ENCODE results near the gene DNMT3B.

DNMT3B gene

GRCh38 chr20:32779500-32780211 lies 17.5 kb downstream of the DNMT3B start:
- WGBS (ENCODE audit: insufficient coverage, insufficient read length), result no CpG with 5 or more reads among the region's 10 CpGs
- Histone ChIP-seq H3K27me3 (ENCODE audit: control insufficient read depth, insufficient read depth, low read length) (no peaks in the 10 kb centered on the region), H3K9me3 (ENCODE audit: control insufficient read depth, insufficient read depth, low read length) (no peaks in the 10 kb centered on the region), H3K27ac (ENCODE audit: low read length) (no peak overlapping the region), H3K36me3 (ENCODE audit: control insufficient read depth, insufficient read depth, low read length) (peaks cover 57% of the 10 kb centered on the region), H3K4me1 (ENCODE audit: control insufficient read depth, insufficient read depth, low read length) (peaks cover 10% of the 10 kb centered on the region), H3K4me3 (ENCODE audit: low read length) (no peak overlapping the region)
- DNase-seq (ENCODE audit: low read depth, low spot score), result no peak

- Histone ChIP-seq H3K27ac (ENCODE audit: low read length) (no peak overlapping the region), H3K27me3 (ENCODE audit: control insufficient read depth, insufficient read depth, low read length) (no peaks in the 10 kb centered on the region), H3K4me3 (ENCODE audit: low read length) (no peak overlapping the region), H3K36me3 (ENCODE audit: control insufficient read depth, insufficient read depth, low read length) (peaks cover 61% of the 10 kb centered on the region), H3K9me3 (ENCODE audit: control insufficient read depth, insufficient read depth, low read length) (no peaks in the 10 kb centered on the region), H3K4me1 (ENCODE audit: control insufficient read depth, insufficient read depth, low read length) (peaks cover 10% of the 10 kb centered on the region)
- no CpG with 5 or more reads among the region's 16 CpGs for WGBS (ENCODE audit: insufficient coverage, insufficient read length)
- DNase-seq (ENCODE audit: low read depth, low spot score), result no peak
Observed at GRCh38 chr20:32780278-32780677, 18.1 kb downstream of the DNMT3B start.

- Histone ChIP-seq H3K27ac (ENCODE audit: low read length) (no peak overlapping the region), H3K9me3 (ENCODE audit: control insufficient read depth, insufficient read depth, low read length) (no peaks in the 10 kb centered on the region), H3K4me1 (ENCODE audit: control insufficient read depth, insufficient read depth, low read length) (peaks cover 10% of the 10 kb centered on the region), H3K4me3 (ENCODE audit: low read length) (no peak overlapping the region), H3K36me3 (ENCODE audit: control insufficient read depth, insufficient read depth, low read length) (peaks cover 59% of the 10 kb centered on the region), H3K27me3 (ENCODE audit: control insufficient read depth, insufficient read depth, low read length) (no peaks in the 10 kb centered on the region)
- no peak for DNase-seq (ENCODE audit: low read depth, low spot score)
- WGBS (ENCODE audit: insufficient coverage, insufficient read length), result no CpG with 5 or more reads among the region's 18 CpGs
Observed at GRCh38 chr20:32780749-32781655, 18.8 kb downstream of the DNMT3B start.

GRCh38 chr20:32784369-32785080 lies 22.3 kb downstream of the DNMT3B start:
- H3K4me3 ChIP-seq (ENCODE audit: low read length), result no peak overlapping the region
- DNase-seq (ENCODE audit: low read depth, low spot score), result no peak
- no CpG with 5 or more reads among the region's 13 CpGs for WGBS (ENCODE audit: insufficient coverage, insufficient read length)
- peaks cover 5% of the 10 kb centered on the region; the same call in 1 of the 2 replicates for H3K4me1 ChIP-seq (ENCODE audit: control insufficient read depth, insufficient read depth, low read length)
- H3K27me3 ChIP-seq (ENCODE audit: control insufficient read depth, insufficient read depth, low read length), result no peaks in the 10 kb centered on the region
- peaks cover 71% of the 10 kb centered on the region for H3K36me3 ChIP-seq (ENCODE audit: control insufficient read depth, insufficient read depth, low read length)
- no peak overlapping the region for H3K27ac ChIP-seq (ENCODE audit: low read length)
- H3K9me3 ChIP-seq (ENCODE audit: control insufficient read depth, insufficient read depth, low read length), result no peaks in the 10 kb centered on the region

GRCh38 chr20:32786059-32786760 lies 24.0 kb downstream of the DNMT3B start:
- no peaks in the 10 kb centered on the region for H3K4me1 ChIP-seq (ENCODE audit: control insufficient read depth, insufficient read depth, low read length)
- H3K27ac ChIP-seq (ENCODE audit: low read length), result no peak overlapping the region
- peaks cover 71% of the 10 kb centered on the region for H3K36me3 ChIP-seq (ENCODE audit: control insufficient read depth, insufficient read depth, low read length)
- WGBS (ENCODE audit: insufficient coverage, insufficient read length), result no CpG with 5 or more reads among the region's 16 CpGs
- no peaks in the 10 kb centered on the region for H3K9me3 ChIP-seq (ENCODE audit: control insufficient read depth, insufficient read depth, low read length)
- no peaks in the 10 kb centered on the region for H3K27me3 ChIP-seq (ENCODE audit: control insufficient read depth, insufficient read depth, low read length)
- DNase-seq (ENCODE audit: low read depth, low spot score), result no peak
- no peak overlapping the region for H3K4me3 ChIP-seq (ENCODE audit: low read length)

- H3K4me1 ChIP-seq (ENCODE audit: control insufficient read depth, insufficient read depth, low read length), result no peaks in the 10 kb centered on the region
- no peak for DNase-seq (ENCODE audit: low read depth, low spot score)
- H3K4me3 ChIP-seq (ENCODE audit: low read length), result no peak overlapping the region
- no peaks in the 10 kb centered on the region for H3K27me3 ChIP-seq (ENCODE audit: control insufficient read depth, insufficient read depth, low read length)
- H3K27ac ChIP-seq (ENCODE audit: low read length), result no peak overlapping the region
- WGBS (ENCODE audit: insufficient coverage, insufficient read length), result no CpG with 5 or more reads among the region's 16 CpGs
- peaks cover 71% of the 10 kb centered on the region for H3K36me3 ChIP-seq (ENCODE audit: control insufficient read depth, insufficient read depth, low read length)
- H3K9me3 ChIP-seq (ENCODE audit: control insufficient read depth, insufficient read depth, low read length), result no peaks in the 10 kb centered on the region
Observed at GRCh38 chr20:32787168-32787567, 25.0 kb downstream of the DNMT3B start.

- H3K27ac ChIP-seq (ENCODE audit: low read length), result no peak overlapping the region
- no peaks in the 10 kb centered on the region for H3K27me3 ChIP-seq (ENCODE audit: control insufficient read depth, insufficient read depth, low read length)
- no peaks in the 10 kb centered on the region for H3K9me3 ChIP-seq (ENCODE audit: control insufficient read depth, insufficient read depth, low read length)
- H3K4me3 ChIP-seq (ENCODE audit: low read length), result no peak overlapping the region
- no CpG with 5 or more reads among the region's 6 CpGs for WGBS (ENCODE audit: insufficient coverage, insufficient read length)
- no peaks in the 10 kb centered on the region for H3K4me1 ChIP-seq (ENCODE audit: control insufficient read depth, insufficient read depth, low read length)
- no peak for DNase-seq (ENCODE audit: low read depth, low spot score)
- H3K36me3 ChIP-seq (ENCODE audit: control insufficient read depth, insufficient read depth, low read length), result peaks cover 80% of the 10 kb centered on the region
Observed at GRCh38 chr20:32789896-32790750, 27.9 kb downstream of the DNMT3B start.

GRCh38 chr20:32790751-32791057 lies 28.5 kb downstream of the DNMT3B start:
- H3K36me3 ChIP-seq (ENCODE audit: control insufficient read depth, insufficient read depth, low read length), result peaks cover 82% of the 10 kb centered on the region

GRCh38 chr20:32792316-32792715 lies 30.1 kb downstream of the DNMT3B start:
- no CpG with 5 or more reads among the region's 3 CpGs for WGBS (ENCODE audit: insufficient coverage, insufficient read length)
- no peaks in the 10 kb centered on the region for H3K9me3 ChIP-seq (ENCODE audit: control insufficient read depth, insufficient read depth, low read length)
- no peaks in the 10 kb centered on the region; the same call in 1 of the 2 replicates for H3K4me1 ChIP-seq (ENCODE audit: control insufficient read depth, insufficient read depth, low read length)
- no peak overlapping the region for H3K27ac ChIP-seq (ENCODE audit: low read length)
- peaks cover 84% of the 10 kb centered on the region for H3K36me3 ChIP-seq (ENCODE audit: control insufficient read depth, insufficient read depth, low read length)
- no peaks in the 10 kb centered on the region for H3K27me3 ChIP-seq (ENCODE audit: control insufficient read depth, insufficient read depth, low read length)
- H3K4me3 ChIP-seq (ENCODE audit: low read length), result no peak overlapping the region
- DNase-seq (ENCODE audit: low read depth, low spot score), result no peak

More at GRCh38 chr20:32790751-32791057, 28.5 kb downstream of the DNMT3B start:
- H3K4me3 ChIP-seq (ENCODE audit: low read length), result no peak overlapping the region
- no peak overlapping the region for H3K27ac ChIP-seq (ENCODE audit: low read length)
- no CpG with 5 or more reads among the region's 3 CpGs for WGBS (ENCODE audit: insufficient coverage, insufficient read length)
- no peaks in the 10 kb centered on the region for H3K27me3 ChIP-seq (ENCODE audit: control insufficient read depth, insufficient read depth, low read length)
- H3K4me1 ChIP-seq (ENCODE audit: control insufficient read depth, insufficient read depth, low read length), result no peaks in the 10 kb centered on the region
- H3K9me3 ChIP-seq (ENCODE audit: control insufficient read depth, insufficient read depth, low read length), result no peaks in the 10 kb centered on the region
- no peak for DNase-seq (ENCODE audit: low read depth, low spot score)
